ENCODE measurements around the gene ATRIP. TPM values are rescaled to one million over a fixed set of nuclear protein-coding genes. Genes with fewer than 3 reads are reported as not detected.

The ATRIP gene
- total RNA-seq: 4.2 and 5.2 TPM in 2 replicates

GRCh38 chr3:48446425-48447193 is at the start of gene ATRIP:
TSS of gene ATRIP (plus strand) at chr3:48446737. CDS start at chr3:48446846, 109 bp downstream.

GRCh38 chr3:48429960-48430707 is 16.4 kb upstream of the ATRIP start, which contains the start of gene PLXNB1:
TSS of gene PLXNB1 (minus strand) at chr3:48430086. CDS start at chr3:48424611, 5,475 bp downstream.

GRCh38 chr3:48439820-48440589 is 6.5 kb upstream of the ATRIP start, which contains the start of the genes CCDC51 and TMA7:
TSS of gene CCDC51 (minus strand) at chr3:48440119. CDS start at chr3:48435128, 4,991 bp downstream.
TSS of gene TMA7 (plus strand) at chr3:48440257. CDS start at chr3:48440297, 40 bp downstream.

GRCh38 chr3:48504051-48504946 is 57.8 kb downstream of the ATRIP start, which contains the start of gene SHISA5:
TSS of gene SHISA5 (minus strand) at chr3:48504174. CDS start at chr3:48504094, 80 bp downstream.

Other genes with a start within 250 kb of the ATRIP start
- not detected in 2 replicates for gene CAMP, start 223.2 kb upstream of the ATRIP start, total RNA-seq
- 1.2 and 2.1 TPM in 2 replicates for gene ZNF589, start 205.6 kb upstream of the ATRIP start, total RNA-seq
- 19.8 and 20.5 TPM in 2 replicates for gene NME6, start 145.4 kb upstream of the ATRIP start, total RNA-seq
- gene SPINK8, start 113.1 kb upstream of the ATRIP start, total RNA-seq: not detected in 2 replicates
- gene FBXW12, start 74.5 kb upstream of the ATRIP start, total RNA-seq: not detected in 2 replicates
- 25.7 and 34.4 TPM in 2 replicates for gene PLXNB1, start 16.7 kb upstream of the ATRIP start, total RNA-seq
- gene CCDC51, start 6.6 kb upstream of the ATRIP start, total RNA-seq: 15.4 and 23.6 TPM in 2 replicates
- 416 and 436 TPM in 2 replicates for gene TMA7, start 6.5 kb upstream of the ATRIP start, total RNA-seq
- gene SHISA5, start 57.4 kb downstream of the ATRIP start, total RNA-seq: 153 and 189 TPM in 2 replicates
- 5.5 and 15.9 TPM in 2 replicates for gene PFKFB4, start 110.1 kb downstream of the ATRIP start, total RNA-seq
- 0.09 TPM in 1 of 2 replicates, not detected in the other for gene UCN2, start 117.0 kb downstream of the ATRIP start, total RNA-seq
- gene COL7A1, start 148.6 kb downstream of the ATRIP start, total RNA-seq: 11.7 and 14.5 TPM in 2 replicates
- gene UQCRC1, start 162.9 kb downstream of the ATRIP start, total RNA-seq: 166 and 222 TPM in 2 replicates
- not detected in 2 replicates for gene TMEM89, start 175.0 kb downstream of the ATRIP start, total RNA-seq
- 18.0 and 29.3 TPM in 2 replicates for gene SLC26A6, start 188.7 kb downstream of the ATRIP start, total RNA-seq
- gene CELSR3, start 216.1 kb downstream of the ATRIP start, total RNA-seq: 1.8 and 2.2 TPM in 2 replicates
- 20.1 and 44.0 TPM in 2 replicates for gene NCKIPSD, start 239.2 kb downstream of the ATRIP start, total RNA-seq

Data from pericardium fibroblast (primary cell).